SK-N-SH (cell line): Measurements from ENCODE around the gene IL18RAP.

ENCODE experiments used
- EP300 ChIP-seq, 2 experiments: IDR thresholded peaks; 2 replicates each; pipeline versions ENCODE4 v1.4.0 to v1.6.1; 2012; ENCODE audit warnings: borderline replicate concordance in 1 of 2, low read depth in 1 of 2, low read length in 1 of 2
- EZH2phosphoT487 ChIP-seq: fragments of 200-600 bp; sonication (generic); IDR thresholded peaks from 2 replicates; pipeline ENCODE4 v1.6.1; 2017; ENCODE audit warnings: low read depth, mixed run types, mild to moderate bottlenecking, antibody characterized with exemption, moderate library complexity, borderline replicate concordance
- GABPA ChIP-seq: IDR thresholded peaks from 2 replicates; pipeline ENCODE4 v1.4.0; 2012; ENCODE audit warnings: low read depth, mild to moderate bottlenecking
- NRF1 ChIP-seq: IDR thresholded peaks from 2 replicates; pipeline ENCODE4 v1.6.1; 2012; ENCODE audit warnings: low read depth, mild to moderate bottlenecking, low read length
- TCF12 ChIP-seq: IDR thresholded peaks from 2 replicates; pipeline ENCODE4 v1.4.0; 2012
- TF ChIP-seq, protein P1 (sequence below): fragments of 200-600 bp; sonication (generic); IDR thresholded peaks from 2 replicates; pipeline ENCODE4 v1.6.1; 2017; ENCODE audit warnings: antibody characterized with exemption, mild to moderate bottlenecking, moderate library complexity
- TF ChIP-seq, protein P2 (sequence below): fragments of 150-350 bp; IDR thresholded peaks from 2 replicates; pipeline ENCODE4 v1.6.1; 2016; ENCODE audit warnings: mild to moderate bottlenecking, low read depth, low read length

GRCh38 chr2:102401456-102401855 is 21.5 kb upstream of the IL18RAP start:
- TF ChIP-seq, protein P1, sequence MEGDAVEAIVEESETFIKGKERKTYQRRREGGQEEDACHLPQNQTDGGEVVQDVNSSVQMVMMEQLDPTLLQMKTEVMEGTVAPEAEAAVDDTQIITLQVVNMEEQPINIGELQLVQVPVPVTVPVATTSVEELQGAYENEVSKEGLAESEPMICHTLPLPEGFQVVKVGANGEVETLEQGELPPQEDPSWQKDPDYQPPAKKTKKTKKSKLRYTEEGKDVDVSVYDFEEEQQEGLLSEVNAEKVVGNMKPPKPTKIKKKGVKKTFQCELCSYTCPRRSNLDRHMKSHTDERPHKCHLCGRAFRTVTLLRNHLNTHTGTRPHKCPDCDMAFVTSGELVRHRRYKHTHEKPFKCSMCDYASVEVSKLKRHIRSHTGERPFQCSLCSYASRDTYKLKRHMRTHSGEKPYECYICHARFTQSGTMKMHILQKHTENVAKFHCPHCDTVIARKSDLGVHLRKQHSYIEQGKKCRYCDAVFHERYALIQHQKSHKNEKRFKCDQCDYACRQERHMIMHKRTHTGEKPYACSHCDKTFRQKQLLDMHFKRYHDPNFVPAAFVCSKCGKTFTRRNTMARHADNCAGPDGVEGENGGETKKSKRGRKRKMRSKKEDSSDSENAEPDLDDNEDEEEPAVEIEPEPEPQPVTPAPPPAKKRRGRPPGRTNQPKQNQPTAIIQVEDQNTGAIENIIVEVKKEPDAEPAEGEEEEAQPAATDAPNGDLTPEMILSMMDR: no peak
- TF ChIP-seq, protein P2, sequence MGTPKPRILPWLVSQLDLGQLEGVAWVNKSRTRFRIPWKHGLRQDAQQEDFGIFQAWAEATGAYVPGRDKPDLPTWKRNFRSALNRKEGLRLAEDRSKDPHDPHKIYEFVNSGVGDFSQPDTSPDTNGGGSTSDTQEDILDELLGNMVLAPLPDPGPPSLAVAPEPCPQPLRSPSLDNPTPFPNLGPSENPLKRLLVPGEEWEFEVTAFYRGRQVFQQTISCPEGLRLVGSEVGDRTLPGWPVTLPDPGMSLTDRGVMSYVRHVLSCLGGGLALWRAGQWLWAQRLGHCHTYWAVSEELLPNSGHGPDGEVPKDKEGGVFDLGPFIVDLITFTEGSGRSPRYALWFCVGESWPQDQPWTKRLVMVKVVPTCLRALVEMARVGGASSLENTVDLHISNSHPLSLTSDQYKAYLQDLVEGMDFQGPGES: no peak
- TF ChIP-seq TCF12 (no peak), EZH2phosphoT487 (no peak), EP300 (IDR thresholded peaks at IDR 0.05; ENCODE audit: borderline replicate concordance in 1 of 2, low read depth in 1 of 2, low read length in 1 of 2) (no peak), GABPA (no peak), NRF1 (no peak)
